Pancreas (tissue), 10 donors: ENCODE data around the gene FOXO3. TPM values are rescaled to one million over a fixed set of nuclear protein-coding genes. Genes with fewer than 3 reads are reported as not detected.
A peak's percentile ranks its signal among the peaks of the same experiment; 100 is the strongest.

Experiments used
- ATAC-seq, 4 donors: fragments of 200-7000 bp; cut with Tn5 transposase; one replicate each; pipeline versions ENCODE4 v1.8.0 to v1.9.1; 2020; ENCODE audit warnings: mild to moderate bottlenecking in 4 of 4, moderate library complexity in 4 of 4
- DNase-seq, 6 donors: peaks; one replicate each; pipeline ENCODE4 v3.0.0-alpha.2; 2020
- FAIRE-seq: peaks from 2 replicates; lab custom pipeline; 2012; peaks lifted over from hg19 to GRCh38; lab: Jason Lieb, UNC
- H3K27ac ChIP-seq, 4 donors: fragments of 200-600 bp; sonication (generic); 1 replicate in 3 of 4; 2 replicates in 1 of 4; pipeline versions ENCODE4 v1.5.0 to v1.8.0; 2020
- H3K27me3 ChIP-seq, 4 donors: fragments of 200-600 bp; one replicate each; pipeline ENCODE4 v1.8.0; 2021
- H3K36me3 ChIP-seq, 3 donors: fragments of 200-600 bp; sonication (generic) in 1 of 3; one replicate each; pipeline versions ENCODE4 v1.5.0 to v1.8.0; 2020 to 2021
- H3K4me1 ChIP-seq, 3 donors: fragments of 200-600 bp; one replicate each; pipeline ENCODE4 v1.8.0; 2021
- H3K4me3 ChIP-seq, 4 donors: fragments of 200-600 bp; sonication (generic) in 2 of 4; one replicate each; pipeline versions ENCODE4 v1.5.0 to v1.8.0; 2020 to 2021
- H3K9me3 ChIP-seq, 4 donors: fragments of 200-600 bp; one replicate each; pipeline ENCODE4 v1.8.0; 2021
- CTCF ChIP-seq, 4 donors: fragments of 200-600 bp; sonication (generic) in 3 of 4; IDR thresholded peaks; one replicate each; pipeline versions ENCODE4 v1.5.0 to v1.8.0; 2021; ENCODE audit warnings: antibody characterized with exemption in 4 of 4
- WGBS, 2 donors: extraction: QIAGEN DNeasy Blood & Tissue Kit; methylation state at CpG; one replicate each; pipeline ENCODE4 v1.1.7; 2013; 5-methylcytosine and 5-hydroxymethylcytosine counted together
- intact Hi-C, 3 donors: fragments of 100-400 bp; cut with DNase I; formaldehyde crosslinking; loops; one replicate each; pipeline versions ENCODE4 v1.11.1 to v1.14.2; 2022
- polyA plus RNA-seq, 2 donors: library from polyadenylated mRNA; stranded (reverse); fragments of 200-250 nt; gene quantifications; one replicate each; pipeline ENCODE4 v1.2.3, GENCODE V29; 2013
- total RNA-seq, 6 donors: library from RNA; stranded (reverse); fragmentation: NEBNext Ultra II Directional in 4 of 6; extraction: Animal tissue kit (Norgen Biotek cat#: 25700) in 4 of 6; gene quantifications; one replicate each; pipeline versions ENCODE4 v1.2.1 to v1.2.4, GENCODE V29; 2021 to 2023
- donor health status: healthy with polysubstance abuse.
- donor health status: DM: no; HTN: no; CAD: no; lungs with moderate emphysema.
- donor health status: DM: no; HTN: no; CAD: no.
- donor health status: control.
- donor health status: control.
- donor health status: Bipolar disorder and iron deficiency.
- donor health status: DM: yes; HTN: yes; CAD: no.
- donor health status: DM: no; HTN: no; CAD: no.
- donor health status: DM: no; HTN: no; CAD: no.
- donor health status: DM: yes; HTN: yes; CAD: no.

Gene FOXO3
- total and polyA plus RNA-seq, 8 donors = 11.3 to 61.2 (median 41.2) TPM

GRCh38 chr6:108580646-108581045, 19.9 kb downstream of the FOXO3 start:
- Histone ChIP-seq H3K4me1 (peaks cover 46 to 57% (median 53%) of the 10 kb centered on the region in 3 donors), H3K27ac (peak overlapping the region in 2 of 4 donors; percentile 28 to 42), H3K4me3 (no peak overlapping the region), H3K27me3 (no peaks in the 10 kb centered on the region), H3K9me3 (no peaks in the 10 kb centered on the region), H3K36me3 (peaks cover 0 to 11% (median 0%) of the 10 kb centered on the region in 3 donors)
- no peak for DNase-seq
- intact Hi-C loops = no loop called here
- FAIRE-seq = no peak
- no peak for ATAC-seq
- 94 to 97% methylated on average over 2 of the region's 2 CpGs for WGBS, 2 donors
- TF ChIP-seq CTCF (IDR thresholded peaks at IDR 0.05) = no peak

GRCh38 chr6:108581237-108581931, 20.7 kb downstream of the FOXO3 start:
- Histone ChIP-seq H3K4me1 (peaks cover 41 to 56% (median 52%) of the 10 kb centered on the region in 3 donors), H3K9me3 (no peaks in the 10 kb centered on the region), H3K4me3 (no peak overlapping the region), H3K27me3 (no peaks in the 10 kb centered on the region), H3K27ac (peak overlapping the region in 2 of 4 donors; percentile 28 to 42), H3K36me3 (peaks cover 0 to 11% (median 0%) of the 10 kb centered on the region in 3 donors)
- TF ChIP-seq CTCF (IDR thresholded peaks at IDR 0.05) = no peak
- intact Hi-C loops = no loop called here
- FAIRE-seq (no peak), DNase-seq (no peak), ATAC-seq (peak in 3 of 4 donors; percentile 44 to 55 (median 52))
- WGBS, 2 donors = 5 to 8% methylated on average over 3 of the region's 3 CpGs

GRCh38 chr6:108581932-108582475, 21.3 kb downstream of the FOXO3 start:
- Histone ChIP-seq H3K4me1 (peaks cover 37 to 56% (median 52%) of the 10 kb centered on the region in 3 donors), H3K4me3 (no peak overlapping the region), H3K36me3 (peaks cover 0 to 11% (median 0%) of the 10 kb centered on the region in 3 donors), H3K9me3 (no peaks in the 10 kb centered on the region), H3K27me3 (no peaks in the 10 kb centered on the region), H3K27ac (peak overlapping the region in 2 of 4 donors; percentile 19 to 28)
- FAIRE-seq (no peak), DNase-seq (no peak), ATAC-seq (no peak)
- no peak for TF ChIP-seq CTCF (IDR thresholded peaks at IDR 0.05)
- intact Hi-C loops = no loop called here
- WGBS, 2 donors = 15 to 19% methylated on average over 1 of the region's 1 CpG

GRCh38 chr6:108582618-108583017, 21.9 kb downstream of the FOXO3 start:
- FAIRE-seq (no peak), ATAC-seq (no peak), DNase-seq (no peak)
- Histone ChIP-seq H3K27ac (peak overlapping the region in 2 of 4 donors; percentile 19 to 28), H3K36me3 (peaks cover 0 to 11% (median 0%) of the 10 kb centered on the region in 3 donors), H3K27me3 (no peaks in the 10 kb centered on the region), H3K9me3 (no peaks in the 10 kb centered on the region), H3K4me1 (peaks cover 43 to 59% (median 53%) of the 10 kb centered on the region in 3 donors), H3K4me3 (no peak overlapping the region)
- WGBS, 2 donors = 69 to 74% methylated on average over 3 of the region's 3 CpGs
- intact Hi-C loops = no loop called here
- TF ChIP-seq CTCF (IDR thresholded peaks at IDR 0.05) = no peak

- DNase-seq = no peak
- no peak for FAIRE-seq
- Histone ChIP-seq H3K9me3 (no peaks in the 10 kb centered on the region), H3K27ac (no peak overlapping the region), H3K4me1 (peaks cover 60 to 72% (median 70%) of the 10 kb centered on the region in 3 donors), H3K36me3 (no peaks in the 10 kb centered on the region), H3K27me3 (no peaks in the 10 kb centered on the region), H3K4me3 (no peak overlapping the region)
- intact Hi-C loops = no loop called here
- ATAC-seq = no peak
- 79 to 81% methylated on average over 5 of the region's 5 CpGs for WGBS, 2 donors
- no peak for TF ChIP-seq CTCF (IDR thresholded peaks at IDR 0.05)
Measured at GRCh38 chr6:108584323-108584722, 23.6 kb downstream of the FOXO3 start.
